Erythroblast (primary cell): ENCODE data around the gene TMC3.

Experiments used
- DNase-seq, 2 experiments: peaks; one replicate each; lab custom pipeline; 2025; lab: John Stamatoyannopoulos, UW
- GATA1 ChIP-seq: IDR thresholded peaks from 2 replicates; pipeline ENCODE4 v1.6.1; 2011; ENCODE audit warnings: low read depth, mild to moderate bottlenecking, control low read depth, low read length, moderate library complexity
- POLR2A ChIP-seq: IDR thresholded peaks from 2 replicates; pipeline ENCODE4 v1.6.1; 2011; ENCODE audit warnings: mild to moderate bottlenecking, low read length

Gene TMC3

DNA sequence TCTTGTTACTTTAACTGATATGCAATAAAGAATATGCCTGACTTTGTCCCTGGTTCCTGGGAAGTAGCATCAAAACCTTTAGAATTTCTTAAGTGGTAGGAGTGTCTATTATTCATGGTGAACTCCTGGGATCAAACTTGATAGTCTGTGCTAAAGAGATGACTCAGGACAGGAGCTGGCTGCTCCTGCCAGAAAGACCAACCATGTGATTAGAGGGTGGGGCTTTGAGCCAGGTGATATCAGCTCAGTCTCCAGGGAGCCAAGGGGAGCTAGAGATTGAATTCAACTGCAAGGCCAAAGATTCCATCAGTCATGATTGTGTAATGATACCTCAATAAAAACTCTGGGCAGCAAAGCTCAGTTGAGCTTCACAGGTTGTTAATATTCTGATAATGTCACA lies 20.6 kb upstream of the TMC3 start:
- no peak for DNase-seq
- TF ChIP-seq POLR2A (no peak), GATA1 (no peak)

DNA sequence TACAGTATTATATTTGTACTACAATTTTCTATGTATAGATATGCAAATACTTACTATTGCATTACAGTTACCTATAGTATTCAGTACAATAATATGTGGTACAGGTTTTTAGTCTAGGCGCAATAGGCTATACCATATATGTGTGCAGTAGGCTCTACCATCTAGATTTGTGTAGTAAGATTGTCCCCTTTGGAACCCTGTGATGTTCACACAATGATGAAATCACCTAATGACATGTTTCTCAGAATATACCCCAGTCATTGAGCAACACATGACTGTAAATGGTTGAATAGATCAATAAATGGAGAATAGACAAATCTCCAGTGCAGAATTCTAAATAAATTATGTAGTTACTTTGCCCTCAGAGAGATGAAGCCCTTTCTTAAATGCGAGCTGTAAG lies 17.6 kb upstream of the TMC3 start:
- no peak for TF ChIP-seq GATA1
- TF ChIP-seq POLR2A = no peak
- no peak for DNase-seq

- DNase-seq = no peak
- no peak for TF ChIP-seq POLR2A
- TF ChIP-seq GATA1 = no peak
Measured at GRCh38 chr15:81388436-81388770, 14.4 kb upstream of the TMC3 start.

- TF ChIP-seq GATA1 (no peak), POLR2A (no peak)
- DNase-seq = no peak
Measured at GRCh38 chr15:81387621-81388435, 13.8 kb upstream of the TMC3 start.

- TF ChIP-seq POLR2A (no peak), GATA1 (no peak)
- no peak for DNase-seq
Measured at GRCh38 chr15:81386947-81387346, 12.9 kb upstream of the TMC3 start.

GRCh38 chr15:81385721-81386076 lies 11.7 kb upstream of the TMC3 start:
- TF ChIP-seq GATA1 (no peak), POLR2A (no peak)
- DNase-seq = no peak

- no peak for TF ChIP-seq POLR2A
- no peak for DNase-seq
Measured at GRCh38 chr15:81384891-81385720, 11.1 kb upstream of the TMC3 start.

DNA sequence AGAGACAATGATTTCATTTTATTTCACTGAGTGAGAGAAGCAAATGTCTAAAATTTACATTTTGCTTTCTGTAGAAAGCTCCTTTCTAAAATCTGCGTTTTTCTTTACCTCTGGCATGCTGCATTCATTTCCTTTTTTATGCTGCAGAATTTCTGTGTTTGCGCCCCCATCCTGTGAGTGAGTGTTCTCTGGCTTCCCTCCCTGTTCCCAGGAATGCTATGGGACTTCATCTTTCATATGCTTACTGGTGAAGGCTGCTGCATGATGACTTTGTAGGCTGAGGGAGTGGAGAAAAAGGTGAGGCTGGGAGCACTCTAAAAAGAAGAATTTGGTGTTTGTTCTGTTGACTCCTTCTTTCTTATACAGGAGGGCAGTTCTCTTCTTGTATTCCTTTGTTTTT lies 7.7 kb upstream of the TMC3 start:
- DNase-seq = no peak
- no peak for TF ChIP-seq POLR2A

DNA sequence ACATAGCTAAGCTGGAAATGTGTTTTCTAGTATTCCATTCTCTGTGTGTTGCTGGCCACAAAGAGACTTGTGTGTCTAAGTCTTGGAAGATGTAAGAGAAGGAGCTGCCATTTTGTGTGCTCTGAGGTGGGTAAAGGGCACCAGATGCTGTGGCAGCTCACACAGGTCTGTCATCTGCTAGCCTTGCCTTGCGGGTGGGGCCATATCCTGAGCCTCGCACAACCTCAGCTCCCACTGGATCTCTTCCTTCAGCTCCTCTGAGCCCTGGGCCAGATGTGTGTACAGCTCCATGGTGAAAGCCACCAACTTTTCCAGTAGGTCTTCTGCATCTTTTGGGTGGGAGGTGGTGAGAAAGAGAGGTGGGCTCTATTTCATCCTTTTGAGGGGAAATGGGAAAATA lies 6.7 kb upstream of the TMC3 start:
- TF ChIP-seq POLR2A = no peak
- TF ChIP-seq GATA1 = no peak
- no peak for DNase-seq

GRCh38 chr15:81380203-81380602 lies 6.2 kb upstream of the TMC3 start:
- no peak for TF ChIP-seq GATA1
- TF ChIP-seq POLR2A = no peak
- no peak for DNase-seq

GRCh38 chr15:81379269-81379668 lies 5.3 kb upstream of the TMC3 start:
- TF ChIP-seq POLR2A (no peak), GATA1 (no peak)
- DNase-seq = no peak

DNA sequence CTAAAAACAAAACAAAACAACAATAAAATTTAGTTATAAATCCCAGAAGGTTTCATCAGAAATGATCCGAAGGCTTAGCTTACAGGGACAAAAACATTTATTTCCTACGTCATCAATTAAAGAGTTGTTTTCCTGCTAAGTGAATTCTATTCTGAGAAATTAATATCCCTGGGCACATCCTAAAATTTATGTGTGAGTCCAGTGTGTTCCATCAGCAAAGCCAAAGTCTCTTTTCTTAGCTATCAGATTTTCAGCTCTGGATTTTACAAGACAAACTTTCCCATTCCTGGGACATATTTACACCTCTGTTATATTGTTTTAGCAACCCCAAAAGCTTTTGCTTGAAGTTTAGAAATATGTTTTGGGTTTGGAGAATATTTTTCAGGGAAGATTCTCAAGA lies 4.4 kb upstream of the TMC3 start:
- DNase-seq = no peak
- TF ChIP-seq GATA1 (no peak), POLR2A (no peak)

- TF ChIP-seq GATA1 = no peak
- no peak for TF ChIP-seq POLR2A
Measured at GRCh38 chr15:81377871-81378270, 3.9 kb upstream of the TMC3 start.

DNA sequence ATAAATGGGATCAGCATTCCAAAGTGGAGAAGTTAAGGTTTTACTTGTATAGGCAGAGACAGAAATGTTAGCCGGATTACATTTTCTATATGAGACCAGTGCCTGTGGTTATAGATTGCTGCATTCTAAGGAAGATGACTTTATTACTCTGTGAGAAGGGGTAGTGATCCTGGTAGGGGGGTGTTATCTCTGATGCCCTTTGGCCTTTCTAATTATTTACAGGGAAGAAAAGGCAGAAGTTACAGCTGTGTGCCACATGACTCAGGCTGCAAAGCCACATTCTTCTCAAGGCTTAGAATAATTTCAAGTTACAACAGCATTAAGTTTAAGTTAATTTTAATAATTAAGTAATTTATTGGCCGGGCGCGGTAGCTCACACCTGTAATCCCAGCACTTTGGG lies 2.2 kb upstream of the TMC3 start:
- TF ChIP-seq POLR2A = no peak
- no peak for TF ChIP-seq GATA1
- DNase-seq = no peak

More at GRCh38 chr15:81377871-81378270, 3.9 kb upstream of the TMC3 start:
- DNase-seq = no peak

- TF ChIP-seq POLR2A (no peak), GATA1 (no peak)
- DNase-seq = no peak
Measured at GRCh38 chr15:81375461-81375860, 1.4 kb upstream of the TMC3 start.
